Activated CD4-positive, alpha-beta T cell treated with anti-CD3 and anti-CD28 coated beads, Interleukin-2, amount 50 U/mL, for 1 hour (primary cell): ENCODE measurements around the gene PRKCE.

ENCODE experiments used
- DNase-seq: peaks from one replicate; pipeline ENCODE4 v3.0.0-alpha.2; 2020

PRKCE gene

DNA sequence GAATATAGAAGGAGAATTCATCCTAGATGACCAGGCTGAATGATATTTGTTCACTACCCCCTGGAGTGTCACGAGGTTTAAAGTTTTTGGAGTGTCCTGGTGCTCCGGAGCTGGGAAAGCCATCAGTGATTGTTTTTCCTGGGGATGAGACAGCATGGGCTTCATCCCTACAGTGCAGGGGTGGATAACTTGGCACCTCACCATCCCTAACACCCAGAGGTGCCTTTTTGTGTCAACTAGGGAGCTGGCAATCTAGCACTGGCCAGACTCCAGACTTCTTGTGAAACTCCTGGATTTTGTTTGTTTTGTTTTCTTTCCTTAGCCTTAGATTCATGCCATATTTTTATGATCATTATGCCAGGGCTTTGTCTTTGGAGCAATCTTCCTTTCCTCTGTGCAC lies 164.8 kb downstream of the PRKCE start:
- no peak for DNase-seq

DNA sequence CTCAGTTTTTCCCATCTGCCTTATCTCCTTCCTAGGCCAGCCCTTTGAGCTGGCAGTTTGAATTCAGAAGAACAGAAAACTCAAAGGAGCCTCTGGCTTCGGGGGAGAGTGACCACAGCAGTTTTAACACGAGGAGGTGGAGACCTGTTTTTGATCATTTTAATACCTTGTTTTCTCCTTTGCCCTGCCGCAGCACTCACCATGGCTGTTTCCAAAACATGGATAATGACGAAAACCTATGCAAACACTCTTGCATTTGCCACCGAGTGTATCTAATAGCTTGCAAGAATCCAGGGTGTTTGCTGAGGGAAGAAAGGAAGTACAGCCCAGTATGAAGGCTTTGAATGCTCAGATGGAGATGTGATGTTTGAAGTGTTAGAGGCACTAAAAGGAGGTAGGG lies 167.1 kb downstream of the PRKCE start:
- DNase-seq = no peak

DNA sequence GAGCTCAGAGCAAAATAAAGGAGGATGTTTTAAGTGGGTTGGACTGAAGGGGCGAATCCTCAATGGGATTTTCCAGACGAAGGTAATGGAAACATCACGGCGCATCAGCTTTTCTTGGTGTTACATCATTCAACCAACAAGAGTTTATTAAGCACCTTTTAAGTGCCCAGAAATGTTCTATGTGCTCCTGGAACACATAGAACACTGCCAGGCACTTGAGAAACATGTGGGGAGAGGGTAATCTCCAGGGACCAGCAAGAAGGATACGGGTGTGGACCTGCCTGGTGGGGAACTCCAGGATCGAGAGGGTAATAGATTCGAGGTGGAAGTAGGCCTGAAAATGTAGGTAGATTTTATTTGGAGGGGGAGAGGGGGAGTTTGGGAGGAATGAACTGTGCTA lies 168.6 kb downstream of the PRKCE start:
- DNase-seq = no peak

DNA sequence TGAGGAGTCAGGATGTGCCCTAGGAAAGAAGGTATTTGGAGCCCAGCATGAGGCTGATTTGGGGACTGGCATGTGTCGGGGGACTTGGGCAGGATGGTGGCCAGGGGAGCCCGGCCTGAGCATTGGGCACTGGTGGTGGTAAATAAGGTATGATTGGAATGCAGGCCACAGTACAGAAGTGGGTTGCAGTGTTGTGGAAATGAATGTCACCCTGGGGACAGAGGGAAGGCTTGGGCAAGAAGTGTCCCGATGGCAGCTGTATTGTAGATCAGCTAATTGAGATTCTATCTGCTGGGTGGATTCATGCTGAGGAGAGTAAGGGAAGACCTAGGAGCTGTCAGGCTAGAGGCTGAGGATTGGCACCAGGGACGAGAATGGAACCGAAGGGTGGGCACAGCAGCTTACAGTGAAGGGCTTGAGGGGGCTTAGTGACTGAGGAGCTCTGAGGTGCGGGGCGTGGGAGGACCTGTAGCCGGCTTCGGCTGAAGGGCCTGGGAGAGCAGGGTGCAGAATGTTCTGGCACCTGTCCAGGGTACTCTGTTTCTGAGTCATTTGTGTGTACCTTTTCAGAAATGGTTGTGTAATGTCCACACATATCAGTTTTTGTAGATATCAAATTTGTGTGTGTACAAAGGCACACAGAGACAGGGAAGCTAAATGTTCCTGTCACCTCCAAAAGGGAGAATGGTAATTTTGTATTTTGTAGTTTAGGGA lies 170.2 kb downstream of the PRKCE start:
- DNase-seq = no peak

DNA sequence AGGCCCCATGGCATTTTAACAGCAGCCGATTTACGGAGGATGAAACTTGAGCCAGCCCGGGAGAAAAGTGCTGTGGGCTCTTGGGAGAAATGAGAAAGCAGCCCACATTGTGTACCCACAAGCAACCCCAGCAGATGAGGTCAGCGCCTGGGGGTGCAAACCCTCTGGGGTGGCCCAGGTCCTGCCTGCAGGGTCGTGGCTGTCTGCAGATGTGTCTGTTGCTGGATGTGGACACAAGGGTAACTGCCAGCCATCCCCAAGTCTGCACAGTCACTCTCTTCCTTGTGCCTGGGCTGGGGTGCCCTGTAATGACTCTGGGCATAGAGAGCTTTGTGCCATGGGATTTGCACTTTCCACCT lies 170.8 kb downstream of the PRKCE start:
- no peak for DNase-seq

DNA sequence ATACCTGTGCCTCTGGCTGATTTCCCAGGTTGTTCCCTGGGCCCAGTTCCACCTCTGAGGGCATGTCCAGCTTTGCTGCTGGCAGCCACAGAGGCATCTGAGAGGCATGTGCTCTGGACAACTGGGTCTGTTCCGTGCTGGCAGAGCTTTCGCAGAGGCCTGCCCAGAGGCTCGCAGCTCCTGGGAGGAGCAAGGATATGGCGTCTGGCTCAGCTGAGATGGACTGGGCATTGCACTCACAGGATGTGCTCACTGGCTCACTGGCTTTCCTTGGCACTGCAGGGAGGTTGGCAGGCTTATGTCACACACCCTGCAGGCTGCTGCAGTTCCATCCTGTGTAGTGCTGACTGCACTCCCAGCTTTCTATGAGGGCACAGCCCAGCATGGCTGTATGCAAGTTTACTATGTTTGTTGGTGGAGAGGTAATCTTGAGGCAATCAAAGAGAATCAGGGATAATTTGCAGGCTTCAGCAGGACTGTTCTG lies 172.3 kb downstream of the PRKCE start:
- no peak for DNase-seq

DNA sequence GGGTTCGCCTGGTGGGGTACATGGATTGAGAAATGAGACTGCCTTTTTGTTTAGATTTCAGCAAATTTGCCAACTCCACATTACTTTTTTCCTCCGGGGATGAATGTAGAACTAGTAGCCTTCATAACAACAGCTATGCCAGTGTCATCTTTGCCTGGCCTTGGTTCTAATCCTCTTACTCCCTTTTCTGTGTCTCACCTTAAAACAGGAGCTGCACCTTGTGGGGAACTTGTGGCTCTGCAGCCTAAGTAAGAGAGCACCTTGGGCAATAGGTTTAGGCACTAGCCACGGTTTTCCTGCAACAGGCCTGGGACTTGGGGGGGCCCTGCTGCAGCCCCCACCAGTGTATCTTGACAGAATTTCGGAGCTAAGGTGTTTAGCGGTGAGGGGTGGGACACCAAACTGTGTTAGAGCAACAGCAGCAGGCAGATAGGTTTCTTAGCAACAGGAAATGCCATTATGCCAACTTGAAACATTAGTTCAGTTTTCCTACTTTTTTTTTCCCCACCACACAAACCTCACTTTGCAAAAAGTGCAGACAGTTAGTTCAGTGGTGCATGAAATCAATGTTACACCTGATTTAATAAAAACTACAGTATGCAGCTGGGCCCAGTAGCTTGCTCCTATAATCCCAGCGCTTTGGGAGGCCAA lies 173.7 kb downstream of the PRKCE start:
- no peak for DNase-seq

DNA sequence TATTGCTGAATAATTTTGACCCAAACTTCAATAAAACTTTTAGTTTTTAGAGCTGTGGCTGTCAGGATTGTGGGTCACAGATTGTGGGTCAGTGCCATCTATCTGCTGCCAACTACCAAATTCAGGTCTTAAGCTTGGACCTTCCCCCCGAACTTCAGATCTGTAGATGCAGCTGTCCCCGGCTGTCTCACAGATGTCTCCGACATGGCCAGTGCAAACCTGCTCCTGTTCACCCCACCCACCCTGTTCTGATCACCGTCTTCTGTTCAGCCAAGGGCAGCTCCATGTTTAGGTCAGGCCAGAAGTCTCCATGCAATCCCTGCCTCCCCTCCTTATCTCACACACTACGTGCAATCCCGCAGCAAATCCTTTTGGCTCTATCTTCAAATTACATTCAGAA lies 175.0 kb downstream of the PRKCE start:
- no peak for DNase-seq

DNA sequence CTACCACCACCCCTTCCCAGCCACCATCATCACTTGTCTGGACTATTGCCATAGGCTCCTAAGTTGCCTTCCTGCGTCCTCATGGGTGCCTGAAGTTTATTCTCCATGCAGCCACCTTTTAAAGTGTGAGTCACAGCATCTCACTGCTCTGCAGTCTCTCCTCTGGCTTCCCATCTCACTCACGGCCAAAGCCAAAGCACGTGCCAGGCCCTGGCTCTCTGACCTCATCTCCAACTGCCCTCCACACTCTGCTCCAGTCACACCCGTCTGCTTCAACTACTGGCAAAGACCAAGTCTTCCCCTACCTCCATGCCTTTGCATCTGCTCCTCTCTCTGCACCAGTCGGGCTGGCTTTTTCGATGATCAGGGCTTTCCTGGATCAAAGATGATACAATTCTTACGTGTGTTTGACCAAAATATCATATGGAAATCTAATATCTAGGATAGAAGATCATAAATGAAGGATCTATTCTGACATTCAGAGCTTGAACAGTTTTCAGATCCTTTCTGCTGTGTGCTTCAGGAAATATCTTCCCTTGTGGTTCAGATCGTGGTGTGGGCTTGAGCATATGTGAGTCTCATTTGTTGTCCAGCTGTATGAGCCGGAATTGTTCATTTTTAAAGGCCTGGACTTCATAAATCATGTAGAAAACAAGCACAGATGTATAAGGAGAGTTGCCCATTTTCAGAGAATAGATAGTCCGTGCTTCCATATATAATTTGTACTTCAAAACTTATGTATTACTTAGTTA lies 175.6 kb downstream of the PRKCE start:
- DNase-seq = no peak

DNA sequence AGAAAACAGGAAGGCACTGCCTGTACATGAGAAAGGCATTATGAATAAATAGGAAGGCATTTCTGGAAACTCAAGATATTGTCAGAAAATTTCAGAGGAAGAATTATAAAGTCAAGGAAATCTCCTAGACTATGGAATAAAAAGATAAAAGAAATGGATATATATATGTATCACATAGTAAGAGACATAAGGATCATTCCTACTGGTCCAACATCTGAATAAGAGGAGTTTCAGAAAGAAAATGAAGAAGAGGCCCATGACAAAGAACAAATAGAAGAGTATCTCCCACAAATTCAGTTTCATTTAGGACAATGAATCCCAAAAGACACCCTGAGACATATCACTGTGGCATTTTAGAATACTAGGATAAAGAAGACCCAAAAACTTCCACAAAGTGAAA lies 178.8 kb downstream of the PRKCE start:
- no peak for DNase-seq

DNA sequence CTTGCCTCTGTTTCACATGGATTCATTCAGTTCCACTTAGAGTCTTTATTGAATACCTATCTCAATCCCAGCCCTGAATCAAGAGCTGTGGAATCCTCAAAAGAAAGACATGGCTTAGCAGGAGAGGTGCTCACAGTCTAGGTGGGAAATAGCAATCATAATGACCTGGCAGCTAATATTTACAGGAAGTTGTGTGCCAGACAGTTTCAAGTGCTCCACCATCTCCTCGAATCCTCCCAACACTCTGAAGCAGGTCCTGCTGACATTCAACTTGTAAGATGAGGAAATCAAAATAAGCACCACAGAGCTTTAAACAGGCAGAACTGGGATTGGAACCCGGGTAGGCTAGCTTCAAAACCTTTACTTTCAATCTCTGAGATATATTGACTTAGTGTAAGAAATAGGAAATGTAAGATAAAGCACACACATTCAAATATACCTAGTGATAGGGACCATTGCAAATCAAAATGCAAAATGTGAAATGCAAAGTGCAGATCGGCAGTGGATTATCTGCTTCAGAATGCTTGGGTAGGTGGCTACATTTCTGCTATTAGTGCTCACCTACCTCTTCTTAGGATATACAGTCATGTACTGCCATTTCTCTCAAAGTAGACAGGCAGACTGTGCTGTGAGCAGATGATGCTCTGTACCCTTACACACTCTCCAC lies 182.0 kb downstream of the PRKCE start:
- DNase-seq = no peak

DNA sequence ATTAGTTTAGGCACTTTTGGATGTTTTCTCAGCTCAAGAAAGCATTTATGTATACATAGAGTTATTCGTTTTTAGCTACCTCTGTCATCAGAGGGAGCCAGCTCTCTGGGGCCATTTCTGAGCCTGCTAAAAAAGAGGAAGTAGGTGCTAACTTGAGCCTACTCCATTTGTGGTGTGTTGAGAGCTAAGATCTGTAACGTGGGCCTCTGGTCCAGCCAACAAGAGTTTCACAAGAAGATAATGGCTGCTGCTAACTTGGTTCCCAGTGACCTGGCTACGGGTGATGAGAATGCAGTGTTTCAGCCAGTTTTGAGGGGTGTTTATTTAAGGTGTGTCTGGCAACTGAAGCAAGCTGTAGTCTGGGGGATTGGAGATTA lies 182.5 kb downstream of the PRKCE start:
- no peak for DNase-seq

DNA sequence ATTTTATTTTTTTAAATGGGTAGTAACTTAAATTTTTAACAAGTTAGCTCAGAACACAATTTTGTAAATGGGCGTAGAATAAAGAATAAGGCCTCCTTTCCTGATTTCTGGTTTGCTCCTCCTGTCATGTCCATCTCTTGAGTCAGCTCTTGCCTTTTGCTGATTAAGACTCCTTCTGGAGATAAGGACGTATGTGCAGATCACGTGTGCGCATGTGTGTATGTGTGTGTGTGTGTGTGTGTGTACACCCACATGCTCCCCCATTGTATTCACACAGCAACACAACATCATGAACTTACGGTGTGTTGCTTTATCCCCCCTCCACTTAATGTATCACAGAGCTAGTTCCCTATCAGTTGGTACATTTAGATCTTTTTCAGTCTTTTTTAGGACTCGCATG lies 182.9 kb downstream of the PRKCE start:
- DNase-seq = no peak

DNA sequence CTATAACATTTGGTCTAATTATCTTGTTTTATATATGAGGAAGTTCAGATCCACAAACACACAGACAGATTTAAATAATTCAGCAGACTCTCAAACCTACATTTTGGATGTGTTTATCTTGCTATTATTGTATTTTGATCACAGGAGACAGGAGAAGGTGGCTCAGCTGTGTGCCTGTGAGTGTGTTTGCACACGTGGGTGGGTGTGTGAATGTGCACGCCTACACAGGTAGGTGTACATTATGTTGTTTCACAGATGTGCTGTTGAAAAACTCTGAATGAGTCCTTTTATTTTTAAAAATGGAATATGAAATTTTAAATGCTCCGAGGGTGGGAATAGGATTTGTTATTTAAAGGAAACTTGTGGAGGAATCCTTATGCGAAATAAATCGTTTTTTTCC lies 183.4 kb downstream of the PRKCE start:
- no peak for DNase-seq

DNA sequence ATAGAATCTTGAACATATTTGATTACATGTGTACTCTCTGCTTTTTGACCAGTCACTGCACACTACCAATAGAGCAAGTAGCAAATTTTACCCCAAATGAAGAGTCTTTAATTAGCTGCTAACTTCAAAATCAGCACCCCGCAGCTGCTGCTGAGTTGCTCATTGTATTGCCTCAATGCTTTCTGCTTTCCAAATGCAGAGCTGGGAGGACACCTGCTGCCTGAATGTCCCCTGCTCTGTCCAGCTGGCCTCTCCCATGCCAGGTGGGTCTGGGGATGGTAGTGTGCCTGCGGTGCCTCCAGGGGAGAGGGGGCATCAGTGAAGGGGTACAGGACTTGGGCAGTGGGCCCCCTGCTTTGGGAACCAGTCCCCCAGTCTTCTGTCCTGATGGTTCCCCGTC lies 184.8 kb downstream of the PRKCE start:
- DNase-seq = no peak

DNA sequence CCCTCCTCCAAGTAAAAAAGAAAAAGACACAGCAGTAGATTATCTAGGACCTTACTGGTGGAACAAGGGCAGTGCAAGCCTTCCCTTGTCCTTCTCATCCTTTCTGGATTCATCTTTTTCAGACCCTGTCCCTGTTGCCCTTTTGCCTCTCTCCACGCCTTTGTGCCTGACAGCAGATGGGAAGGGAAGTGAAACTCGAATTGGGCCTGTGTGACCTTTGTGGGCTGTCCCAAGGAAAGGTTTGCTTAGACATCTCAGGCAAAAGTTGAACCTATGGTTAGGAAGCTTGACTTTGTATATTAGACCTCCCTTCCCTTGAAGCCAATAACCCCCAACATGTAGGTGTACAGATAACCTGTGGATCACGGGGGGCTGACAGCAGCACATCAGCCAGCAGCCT lies 185.3 kb downstream of the PRKCE start:
- DNase-seq = no peak

DNA sequence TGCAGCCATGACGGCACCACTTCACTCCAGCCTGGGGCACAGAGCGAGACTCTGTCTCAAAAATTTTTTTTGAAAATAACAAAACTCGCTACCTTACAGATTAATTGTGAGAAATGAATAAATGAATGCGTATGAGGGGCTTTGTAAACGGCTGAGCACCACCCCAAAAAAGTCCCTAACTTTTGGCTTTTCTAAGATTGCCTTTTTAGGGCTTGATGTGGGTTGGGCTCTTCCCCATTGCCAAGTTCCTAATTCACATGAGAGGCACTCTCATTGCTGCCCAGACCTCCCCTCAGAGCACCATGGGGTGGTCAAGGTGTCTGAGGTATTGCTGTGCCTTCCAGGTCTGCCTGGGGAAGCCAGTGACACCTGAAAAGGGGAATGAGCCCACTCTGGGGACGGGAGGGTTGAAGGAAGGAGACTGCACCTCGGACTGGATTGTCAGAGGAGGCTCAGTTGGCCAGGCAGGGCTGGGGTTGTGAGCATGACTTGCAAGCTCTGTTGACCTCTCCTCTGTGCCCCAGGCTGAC lies 186.4 kb downstream of the PRKCE start:
- no peak for DNase-seq

DNA sequence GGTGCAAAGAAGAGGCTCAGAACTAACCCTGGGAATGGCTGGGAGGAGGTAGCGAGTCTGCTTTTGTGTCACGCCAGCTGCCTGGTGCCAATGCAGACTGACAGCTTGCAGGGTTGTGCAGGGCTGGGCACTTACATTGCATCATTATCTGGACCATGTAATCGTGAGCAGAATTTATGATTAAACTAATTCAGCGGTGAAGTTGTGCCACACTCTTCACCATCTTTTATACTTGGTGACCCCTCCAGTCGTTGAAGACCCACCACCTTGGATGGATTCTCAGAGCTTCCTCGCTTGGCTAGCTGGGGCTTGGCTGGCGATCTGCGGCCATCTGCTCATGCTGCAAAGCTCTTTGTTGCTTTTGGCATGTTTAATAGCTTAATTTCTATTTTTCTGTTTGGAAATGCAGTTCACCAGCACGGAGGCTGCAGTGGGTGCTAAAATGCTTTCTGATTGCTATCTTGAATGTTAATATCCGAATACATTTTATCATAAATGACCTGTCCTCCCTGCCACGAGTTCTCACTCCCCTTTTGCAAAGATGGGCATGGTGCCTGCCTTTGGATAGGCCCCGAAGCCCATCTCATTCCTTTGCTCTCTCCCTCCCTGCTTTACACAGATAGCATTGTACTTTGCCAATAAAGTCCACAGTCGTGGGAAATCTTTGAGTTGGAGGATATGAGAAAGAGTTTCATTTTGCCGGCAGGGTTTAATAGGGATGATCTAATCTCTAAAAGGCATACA lies 188.2 kb downstream of the PRKCE start:
- no peak for DNase-seq

DNA sequence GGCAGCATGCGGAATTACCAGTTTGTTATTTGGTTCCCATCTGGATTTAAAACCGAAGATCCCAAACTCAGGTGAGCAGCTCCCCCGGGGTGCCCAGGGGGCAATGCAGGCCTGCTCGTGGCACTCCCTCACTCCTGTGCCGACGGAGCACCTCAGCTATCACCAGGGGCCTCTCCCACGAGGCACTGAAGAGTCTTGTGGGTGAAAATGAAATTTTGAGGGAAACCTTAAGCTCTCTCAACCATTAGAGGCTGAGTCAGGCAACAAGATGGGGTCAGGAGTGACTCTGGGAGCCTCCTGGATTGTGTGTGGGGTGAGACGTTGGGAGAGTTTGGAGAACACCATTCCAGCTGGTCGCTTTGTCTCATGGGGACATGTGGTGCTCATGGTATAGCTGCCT lies 189.0 kb downstream of the PRKCE start:
- DNase-seq = no peak

DNA sequence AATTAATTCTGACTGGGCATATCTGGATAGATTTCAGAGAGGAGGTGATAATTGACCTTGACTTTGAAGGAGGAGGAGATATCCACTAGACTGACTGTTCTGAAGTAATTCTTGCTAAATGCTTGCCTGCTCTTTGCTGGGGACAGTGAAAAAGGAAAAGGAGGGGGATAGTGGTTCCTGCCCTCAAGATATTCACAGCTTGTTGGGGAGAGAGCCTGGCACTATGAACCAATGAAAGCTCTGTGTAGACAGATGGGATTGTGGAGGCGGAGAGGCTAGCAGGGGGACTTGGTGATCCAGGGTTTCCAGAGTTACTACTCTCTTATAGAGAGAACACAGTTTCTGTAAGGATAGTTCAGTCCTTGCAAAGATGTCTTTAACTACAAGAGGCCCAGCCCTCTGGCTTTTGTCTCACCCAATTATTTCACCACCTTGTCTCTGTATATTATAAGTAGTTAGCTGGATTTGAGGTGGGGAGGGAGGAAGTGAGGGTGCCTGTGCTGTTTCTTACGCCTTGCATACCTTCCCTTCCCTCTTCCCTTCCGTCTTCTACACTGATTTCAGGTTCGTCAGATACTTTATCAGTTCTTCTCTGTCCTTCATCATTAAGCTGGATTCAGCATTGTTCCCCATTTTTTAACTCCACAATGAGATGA lies 190.4 kb downstream of the PRKCE start:
- DNase-seq = no peak

DNA sequence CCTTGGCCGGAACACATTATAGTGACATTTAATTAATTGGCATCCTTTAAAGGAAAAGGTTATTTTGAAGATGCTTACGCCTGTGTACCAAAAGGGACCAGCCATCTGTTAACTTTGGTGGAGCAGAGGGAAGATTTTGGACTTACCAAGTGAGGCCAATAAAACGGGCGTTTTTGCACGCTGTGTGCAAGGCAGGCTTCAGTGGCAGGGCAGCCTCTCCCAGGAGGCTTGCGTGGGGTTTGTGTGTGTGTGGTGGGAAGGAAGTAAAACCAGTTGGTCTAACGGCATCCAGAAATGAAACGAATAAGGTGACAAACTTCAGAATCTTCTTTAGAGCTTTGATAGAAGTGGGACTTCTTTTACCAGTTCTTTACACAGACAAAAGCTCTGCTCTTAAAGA lies 191.7 kb downstream of the PRKCE start:
- no peak for DNase-seq

DNA sequence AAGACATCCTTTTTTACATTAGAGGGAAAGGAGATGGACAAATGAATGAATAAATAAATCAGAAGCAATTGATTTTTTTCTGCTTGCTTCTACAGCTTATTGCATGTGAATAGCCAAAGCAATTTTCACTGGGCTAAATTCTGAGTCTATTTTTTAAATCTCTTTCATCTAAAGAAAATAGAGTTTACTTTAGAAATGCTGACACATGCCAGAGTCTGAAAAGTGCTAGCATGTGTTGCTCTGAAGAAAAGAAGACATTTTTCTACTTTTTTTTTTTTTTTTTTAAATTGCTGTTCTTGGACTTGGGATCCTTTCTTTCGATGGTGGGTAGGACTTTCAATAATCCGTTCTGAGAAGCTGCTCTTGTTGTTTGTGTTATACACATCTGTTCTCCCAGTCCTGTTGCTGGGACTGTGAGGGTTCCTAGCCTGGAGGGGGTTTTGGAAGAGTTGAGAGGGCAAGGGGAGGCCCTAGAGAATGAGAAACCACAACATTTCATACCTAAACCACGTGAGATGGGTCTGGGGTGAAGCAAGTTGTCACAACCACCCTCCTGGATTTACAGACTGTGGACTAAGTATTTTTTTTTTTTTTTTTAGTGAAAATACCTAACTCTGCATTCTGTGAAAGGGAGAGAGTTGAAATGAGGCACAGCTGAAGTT lies 193.5 kb downstream of the PRKCE start:
- DNase-seq = no peak
